ENCODE results near the gene MUC5AC. TPM values are rescaled to one million over a fixed set of nuclear protein-coding genes. Genes with fewer than 3 reads are reported as not detected.

MUC5AC gene
- total RNA-seq, 4 donors from 2014 or later, result under 0.01 TPM; not detected in 1

DNA sequence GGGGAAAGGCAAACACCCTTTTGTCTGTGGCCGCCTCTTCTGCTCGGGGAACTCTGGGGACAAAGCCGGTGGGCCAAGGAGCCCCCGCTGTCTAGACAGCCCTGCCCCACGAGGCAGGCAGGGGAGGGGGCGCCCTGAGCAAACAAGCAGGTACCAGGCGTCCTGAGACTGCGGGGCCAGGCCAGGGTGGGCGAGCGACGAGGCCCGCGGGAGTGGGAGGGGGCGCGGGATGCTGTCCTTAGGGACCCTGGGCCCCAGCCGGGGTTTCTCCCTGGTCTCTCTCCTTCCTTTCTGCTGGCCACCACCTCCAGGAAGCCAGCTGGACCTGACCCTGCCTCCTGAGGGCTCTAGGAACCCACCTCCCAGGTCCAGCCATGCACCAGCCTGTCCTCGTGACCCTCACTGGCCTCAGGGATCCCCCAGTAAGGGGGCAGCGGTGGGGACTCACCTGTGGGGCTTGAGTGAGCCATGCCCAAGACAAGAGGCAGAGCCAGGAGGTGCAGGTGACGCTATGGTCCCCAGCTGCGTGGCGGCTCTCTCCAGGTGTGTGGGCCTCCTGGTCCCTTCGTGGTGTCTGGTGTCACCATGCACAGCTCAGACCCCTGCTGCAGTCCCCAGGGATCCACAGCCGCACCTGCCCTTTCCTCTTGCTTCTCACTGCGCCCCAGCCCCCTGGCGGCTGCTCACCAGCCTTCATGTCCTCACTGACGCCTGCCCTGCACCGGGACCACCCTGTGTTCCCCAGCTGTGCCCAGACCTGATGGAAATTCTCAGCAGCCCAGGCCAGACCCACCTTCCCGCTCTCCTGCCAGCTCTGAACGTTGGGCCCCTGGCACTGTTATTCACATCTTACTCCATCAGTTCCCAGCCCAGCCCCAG, 26.5 kb upstream of the MUC5AC start:
- Histone ChIP-seq H3K36me3 (no peaks in the 10 kb centered on the region), H3K9me3 (peaks cover 0 to 26% (median 21%) of the 10 kb centered on the region in 4 donors), H3K27ac (replicated peaks in 1 of 4) (no peak overlapping the region), H3K27me3 (peaks cover 0 to 56% (median 0%) of the 10 kb centered on the region in 4 donors), H3K4me1 (no peaks in the 10 kb centered on the region), H3K4me3 (no peak overlapping the region)
- no peak for DNase-seq (ENCODE audit: extremely low spot score)
- TF ChIP-seq POLR2A (IDR thresholded peaks at IDR 0.05; ENCODE audit: low read depth), result no peak
- TF ChIP-seq EP300 (IDR thresholded peaks at IDR 0.05), result no peak
- TF ChIP-seq CTCF (IDR thresholded peaks at IDR 0.05), result no peak
- TF ChIP-seq POLR2AphosphoS5 (IDR thresholded peaks at IDR 0.05), result no peak
- intact Hi-C loops (cut with DNase I), result no loop called here
- 76% methylated on average over 21 of the region's 29 CpGs for WGBS

DNA sequence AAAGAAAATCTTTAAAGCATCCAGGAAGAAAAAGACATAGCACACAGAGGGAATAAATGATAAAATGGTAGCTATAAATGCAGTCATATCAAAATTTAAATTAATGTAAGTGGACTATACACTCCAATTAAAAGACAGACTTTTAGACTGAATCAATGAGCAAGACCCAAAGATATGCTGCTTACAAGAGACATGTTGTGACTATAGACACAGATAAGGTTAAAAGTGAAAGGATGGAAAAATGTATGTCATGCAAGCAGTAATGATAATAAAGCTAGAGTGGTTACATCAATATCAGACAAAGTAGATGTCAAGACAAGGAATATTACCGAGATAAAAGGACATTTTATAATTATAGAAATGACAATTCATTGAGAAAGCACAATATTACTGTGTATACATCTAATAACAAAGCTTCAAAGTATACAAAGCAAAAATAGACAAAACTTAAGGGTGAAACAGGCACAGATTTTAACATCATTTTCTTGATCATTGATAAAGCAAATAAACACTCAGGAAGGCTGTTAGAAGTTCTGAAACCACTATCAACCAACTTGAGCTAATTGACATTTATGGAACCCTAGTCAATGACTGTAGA, 22.8 kb upstream of the MUC5AC start:
- no peak overlapping the region for H3K27ac ChIP-seq (replicated peaks in 1 of 4)
- H3K4me3 ChIP-seq, result no peak overlapping the region
- H3K9me3 ChIP-seq, result peaks cover 0 to 26% (median 21%) of the 10 kb centered on the region in 4 donors
- no peak for TF ChIP-seq POLR2AphosphoS5 (IDR thresholded peaks at IDR 0.05)
- WGBS, result 67% methylated on average over 1 of the region's 1 CpG
- intact Hi-C loops (cut with DNase I), result no loop called here
- no peaks in the 10 kb centered on the region for H3K4me1 ChIP-seq
- no peak for DNase-seq (ENCODE audit: extremely low spot score)
- H3K36me3 ChIP-seq, result no peaks in the 10 kb centered on the region
- peaks cover 0 to 47% (median 0%) of the 10 kb centered on the region in 4 donors for H3K27me3 ChIP-seq

- H3K27me3 ChIP-seq, result peaks cover 0 to 32% (median 0%) of the 10 kb centered on the region in 4 donors
- TF ChIP-seq CTCF (IDR thresholded peaks at IDR 0.05), result no peak
- no peak for TF ChIP-seq POLR2AphosphoS5 (IDR thresholded peaks at IDR 0.05)
- H3K27ac ChIP-seq (replicated peaks in 1 of 4), result no peak overlapping the region
- H3K4me3 ChIP-seq, result no peak overlapping the region
- no peak for DNase-seq (ENCODE audit: extremely low spot score)
- intact Hi-C loops (cut with DNase I), result no loop called here
- no peaks in the 10 kb centered on the region for H3K4me1 ChIP-seq
- no peaks in the 10 kb centered on the region for H3K36me3 ChIP-seq
- WGBS, result 80% methylated on average over 8 of the region's 8 CpGs
- H3K9me3 ChIP-seq, result peaks cover 0 to 33% (median 23%) of the 10 kb centered on the region in 4 donors
These were observed 19.7 kb upstream of the MUC5AC start for GRCh38 chr11:1138097-1138496.

DNA sequence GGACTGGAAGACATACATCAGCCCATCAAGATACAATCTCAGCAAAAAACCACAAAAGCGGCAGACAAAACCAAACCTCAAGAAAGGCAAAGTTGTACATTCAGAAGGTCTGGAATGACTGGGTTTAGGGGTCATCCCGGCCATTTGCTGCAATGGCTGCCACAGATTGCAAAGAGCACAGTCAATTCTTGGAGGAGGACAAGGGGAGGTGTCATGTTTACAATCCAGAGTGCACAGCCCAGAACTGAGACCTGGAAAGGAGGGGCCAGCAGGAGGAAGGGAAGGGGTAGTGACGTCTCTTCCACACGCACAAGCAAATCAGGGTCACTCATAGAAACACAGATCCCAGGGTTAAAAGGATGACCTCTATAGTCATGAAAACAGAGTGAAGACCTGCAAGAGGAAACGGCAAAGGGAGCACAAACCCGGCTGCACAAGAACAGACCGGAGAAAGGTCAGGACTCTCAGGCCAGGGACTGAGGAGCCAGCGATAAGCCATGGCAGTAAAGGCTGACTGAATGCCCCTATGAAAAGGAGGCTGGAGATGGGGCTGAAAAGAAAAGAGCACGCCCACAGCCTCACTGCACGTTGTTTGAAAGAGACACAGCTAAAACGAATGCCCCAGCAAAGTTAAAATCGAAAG, 18.2 kb upstream of the MUC5AC start:
- intact Hi-C loops (cut with DNase I), result no loop called here
- Histone ChIP-seq H3K36me3 (no peaks in the 10 kb centered on the region), H3K27me3 (peaks cover 0 to 32% (median 0%) of the 10 kb centered on the region in 4 donors), H3K9me3 (peaks cover 0 to 31% (median 16%) of the 10 kb centered on the region in 4 donors), H3K4me1 (no peaks in the 10 kb centered on the region), H3K27ac (replicated peaks in 1 of 4) (no peak overlapping the region), H3K4me3 (no peak overlapping the region)
- WGBS, result 53% methylated on average over 12 of the region's 12 CpGs
- TF ChIP-seq POLR2AphosphoS5 (IDR thresholded peaks at IDR 0.05) (no peak), POLR2A (IDR thresholded peaks at IDR 0.05; ENCODE audit: low read depth) (no peak), EP300 (IDR thresholded peaks at IDR 0.05) (no peak), CTCF (IDR thresholded peaks at IDR 0.05) (no peak)
- DNase-seq (ENCODE audit: extremely low spot score), result no peak
